HepG2 (cell line): Measurements from ENCODE around the gene ABCC3. TPM values are rescaled to one million over a fixed set of nuclear protein-coding genes. Genes with fewer than 3 reads are reported as not detected.

Experiments used
- CC2D1A ChIP-seq: sonication (generic); formaldehyde crosslinking; IDR thresholded peaks from 2 replicates; pipeline ENCODE4 v1.8.1; 2023; ENCODE audit warnings: mild to moderate bottlenecking, missing genetic modification reagents
- FOXP4 ChIP-seq: sonication (generic); formaldehyde crosslinking; IDR thresholded peaks from 2 replicates; pipeline ENCODE4 v1.4.0; 2020; ENCODE audit warnings: missing genetic modification reagents
- HCFC1 ChIP-seq: fragments of 150-350 bp; IDR thresholded peaks from 2 replicates; pipeline ENCODE4 v1.6.1; 2014; ENCODE audit warnings: low read depth, low read length
- IRF2 ChIP-seq: IDR thresholded peaks from 2 replicates; pipeline ENCODE4 v1.6.1; 2018; ENCODE audit warnings: missing genetic modification reagents, missing compliant biosample characterization
- JDP2 ChIP-seq: sonication (generic); formaldehyde crosslinking; IDR thresholded peaks from 2 replicates; pipeline ENCODE4 v1.8.1; 2022; ENCODE audit warnings: missing genetic modification reagents, borderline replicate concordance
- MED1 ChIP-seq: sonication (generic); formaldehyde crosslinking; IDR thresholded peaks from 2 replicates; pipeline ENCODE4 v1.4.0; 2020; ENCODE audit warnings: missing genetic modification reagents
- NONO ChIP-seq, 2 experiments: fragments of 450-650 bp in 1 of 2; sonication (generic) in 1 of 2; formaldehyde crosslinking in 1 of 2; IDR thresholded peaks in 1 of 2; conservative IDR thresholded peaks in 1 of 2; 2 replicates each; pipeline versions ENCODE4 v1.6.1 to v1.8.0; 2017 to 2022; ENCODE audit warnings: mild to moderate bottlenecking in 1 of 2, missing genetic modification reagents in 1 of 2, moderate library complexity in 1 of 2
- NRL ChIP-seq: sonication (generic); formaldehyde crosslinking; IDR thresholded peaks from 2 replicates; pipeline ENCODE4 v1.5.0; 2020; ENCODE audit warnings: missing genetic modification reagents, mild to moderate bottlenecking, moderate library complexity, borderline replicate concordance
- RNF219 ChIP-seq: sonication (generic); formaldehyde crosslinking; IDR thresholded peaks from 2 replicates; pipeline ENCODE4 v1.5.0; 2020; ENCODE audit warnings: mild to moderate bottlenecking, missing genetic modification reagents
- ZNF280D ChIP-seq: sonication (generic); formaldehyde crosslinking; IDR thresholded peaks from 2 replicates; pipeline ENCODE4 v1.5.1; 2020; ENCODE audit warnings: mild to moderate bottlenecking, missing genetic modification reagents
- ZNF34 ChIP-seq: sonication (generic); formaldehyde crosslinking; IDR thresholded peaks from 2 replicates; pipeline ENCODE4 v1.4.0; 2020; ENCODE audit warnings: mild to moderate bottlenecking, missing genetic modification reagents, borderline replicate concordance
- ZNF660 ChIP-seq: sonication (generic); formaldehyde crosslinking; IDR thresholded peaks from 2 replicates; pipeline ENCODE4 v1.5.1; 2020; ENCODE audit warnings: mild to moderate bottlenecking, low read depth, missing genetic modification reagents, borderline replicate concordance
- polyA plus RNA-seq, 8 experiments: library from polyadenylated mRNA; depleted of rRNA in 3 of 8; stranded (reverse) in 7 of 8; unstranded in 1 of 8; fragments of >200 nt; fragmentation: Illumina TruSeq in 4 of 8; extraction: Trizol in 4 of 8; gene quantifications; 2 replicates each; pipeline versions ENCODE4 v1.2.1 to v1.2.3, GENCODE V29; 2011 to 2016; ENCODE audit warnings: low read depth in 4 of 8, missing spikeins in 1 of 8, mixed read lengths in 1 of 8; ENCODE audit not compliant: insufficient read depth in 1 of 8
- total RNA-seq, 5 experiments: library from RNA; depleted of rRNA; stranded (reverse); fragments of >200 nt; fragmentation: Illumina TruSeq; extraction: Trizol; gene quantifications; 2 replicates each; pipeline ENCODE4 v1.2.3, GENCODE V29; 2016; ENCODE audit warnings: low read depth in 1 of 5
- TF ChIP-seq, protein P1 (sequence below): sonication (generic); formaldehyde crosslinking; IDR thresholded peaks from 2 replicates; pipeline ENCODE4 v1.4.0; 2020; ENCODE audit warnings: missing genetic modification reagents, borderline replicate concordance
- TF ChIP-seq, protein P2 (sequence below): sonication (generic); formaldehyde crosslinking; IDR thresholded peaks from 2 replicates; pipeline ENCODE4 v1.4.0; 2020; ENCODE audit warnings: missing genetic modification reagents, borderline replicate concordance

The ABCC3 gene
- total and polyA plus RNA-seq, 2 of the 13 experiments (the other 11 are each of a cell fraction or from before 2014, with no cell fraction given): 25.2 to 50.7 TPM

DNA sequence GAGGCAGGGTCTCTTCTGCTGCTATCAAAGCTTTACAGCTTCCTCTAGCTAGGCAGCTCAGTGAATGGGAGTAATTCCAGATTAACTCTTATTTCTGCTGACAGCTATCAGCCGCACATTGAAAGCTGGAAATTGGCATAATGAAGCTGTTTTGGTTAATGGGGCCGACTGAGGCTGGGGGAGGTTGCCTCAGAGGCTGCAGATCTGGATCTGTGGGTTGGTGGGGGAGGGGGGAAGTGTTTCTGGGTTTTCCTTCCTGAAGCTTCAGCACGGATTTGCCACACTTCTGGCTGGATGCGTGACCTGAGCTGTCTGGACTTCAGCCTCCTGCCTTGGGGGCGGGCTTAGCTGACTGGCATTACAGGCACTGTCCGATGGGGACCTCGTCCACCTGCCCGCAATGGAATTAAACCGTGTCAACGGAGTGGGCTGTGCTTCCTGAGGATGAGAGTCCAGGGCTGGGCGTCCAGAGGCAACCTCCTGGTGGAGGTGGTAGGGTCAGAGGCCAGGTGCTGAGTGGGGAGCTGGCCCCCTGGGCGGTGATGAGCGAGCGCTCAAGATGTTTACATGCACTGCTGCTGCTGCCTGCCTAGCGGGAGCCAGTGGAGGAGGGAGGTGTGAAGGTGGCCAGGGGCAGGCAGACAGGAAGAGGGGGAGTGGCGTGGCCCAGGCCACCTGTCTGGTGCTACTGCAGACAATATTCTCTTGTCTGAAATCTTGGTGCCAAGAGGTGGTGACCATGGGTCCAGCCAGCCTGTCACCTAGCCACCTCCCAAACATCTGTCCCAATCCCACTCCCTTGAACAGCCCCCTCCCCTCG is 6.7 kb upstream of the ABCC3 start (continued):
- TF ChIP-seq HCFC1 (no peak), NONO (IDR thresholded peaks at IDR 0.05) (no peak), NONO (CRISPR knock-in tag; conservative IDR thresholded peaks at IDR 0.05) (peak; percentile 87), CC2D1A (CRISPR knock-in tag) (no peak), ZNF660 (CRISPR knock-in tag) (no peak), NRL (peak; percentile 82), ZNF280D (no peak; the same call in 1 of the 2 replicates), JDP2 (no peak), MED1 (peak; percentile 41; the same call in 1 of the 2 replicates), IRF2 (CRISPR knock-in tag) (peak; percentile 45; the same call in 1 of the 2 replicates), RNF219 (CRISPR knock-in tag) (no peak), ZNF34 (CRISPR knock-in tag) (no peak), FOXP4 (CRISPR knock-in tag) (peak; percentile 86)
- TF ChIP-seq, protein P1, sequence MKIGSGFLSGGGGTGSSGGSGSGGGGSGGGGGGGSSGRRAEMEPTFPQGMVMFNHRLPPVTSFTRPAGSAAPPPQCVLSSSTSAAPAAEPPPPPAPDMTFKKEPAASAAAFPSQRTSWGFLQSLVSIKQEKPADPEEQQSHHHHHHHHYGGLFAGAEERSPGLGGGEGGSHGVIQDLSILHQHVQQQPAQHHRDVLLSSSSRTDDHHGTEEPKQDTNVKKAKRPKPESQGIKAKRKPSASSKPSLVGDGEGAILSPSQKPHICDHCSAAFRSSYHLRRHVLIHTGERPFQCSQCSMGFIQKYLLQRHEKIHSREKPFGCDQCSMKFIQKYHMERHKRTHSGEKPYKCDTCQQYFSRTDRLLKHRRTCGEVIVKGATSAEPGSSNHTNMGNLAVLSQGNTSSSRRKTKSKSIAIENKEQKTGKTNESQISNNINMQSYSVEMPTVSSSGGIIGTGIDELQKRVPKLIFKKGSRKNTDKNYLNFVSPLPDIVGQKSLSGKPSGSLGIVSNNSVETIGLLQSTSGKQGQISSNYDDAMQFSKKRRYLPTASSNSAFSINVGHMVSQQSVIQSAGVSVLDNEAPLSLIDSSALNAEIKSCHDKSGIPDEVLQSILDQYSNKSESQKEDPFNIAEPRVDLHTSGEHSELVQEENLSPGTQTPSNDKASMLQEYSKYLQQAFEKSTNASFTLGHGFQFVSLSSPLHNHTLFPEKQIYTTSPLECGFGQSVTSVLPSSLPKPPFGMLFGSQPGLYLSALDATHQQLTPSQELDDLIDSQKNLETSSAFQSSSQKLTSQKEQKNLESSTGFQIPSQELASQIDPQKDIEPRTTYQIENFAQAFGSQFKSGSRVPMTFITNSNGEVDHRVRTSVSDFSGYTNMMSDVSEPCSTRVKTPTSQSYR (CRISPR knock-in tag): peak; percentile 75
- TF ChIP-seq, protein P2, sequence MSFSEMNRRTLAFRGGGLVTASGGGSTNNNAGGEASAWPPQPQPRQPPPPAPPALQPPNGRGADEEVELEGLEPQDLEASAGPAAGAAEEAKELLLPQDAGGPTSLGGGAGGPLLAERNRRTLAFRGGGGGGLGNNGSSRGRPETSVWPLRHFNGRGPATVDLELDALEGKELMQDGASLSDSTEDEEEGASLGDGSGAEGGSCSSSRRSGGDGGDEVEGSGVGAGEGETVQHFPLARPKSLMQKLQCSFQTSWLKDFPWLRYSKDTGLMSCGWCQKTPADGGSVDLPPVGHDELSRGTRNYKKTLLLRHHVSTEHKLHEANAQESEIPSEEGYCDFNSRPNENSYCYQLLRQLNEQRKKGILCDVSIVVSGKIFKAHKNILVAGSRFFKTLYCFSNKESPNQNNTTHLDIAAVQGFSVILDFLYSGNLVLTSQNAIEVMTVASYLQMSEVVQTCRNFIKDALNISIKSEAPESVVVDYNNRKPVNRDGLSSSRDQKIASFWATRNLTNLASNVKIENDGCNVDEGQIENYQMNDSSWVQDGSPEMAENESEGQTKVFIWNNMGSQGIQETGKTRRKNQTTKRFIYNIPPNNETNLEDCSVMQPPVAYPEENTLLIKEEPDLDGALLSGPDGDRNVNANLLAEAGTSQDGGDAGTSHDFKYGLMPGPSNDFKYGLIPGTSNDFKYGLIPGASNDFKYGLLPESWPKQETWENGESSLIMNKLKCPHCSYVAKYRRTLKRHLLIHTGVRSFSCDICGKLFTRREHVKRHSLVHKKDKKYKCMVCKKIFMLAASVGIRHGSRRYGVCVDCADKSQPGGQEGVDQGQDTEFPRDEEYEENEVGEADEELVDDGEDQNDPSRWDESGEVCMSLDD (CRISPR knock-in tag): no peak
